GM12891 (cell line): ENCODE results near the gene KLK13.

Experiments
- DNase-seq: peaks from one replicate; pipeline ENCODE4 v3.0.0; 2011; ENCODE audit warnings: low spot score; ENCODE audit not compliant: insufficient read length
- FAIRE-seq: peaks from 2 replicates; lab custom pipeline; 2011; peaks lifted over from hg19 to GRCh38; lab: Jason Lieb, UNC
- PAX5 ChIP-seq: IDR thresholded peaks from 2 replicates; pipeline ENCODE4 v1.6.1; 2011; ENCODE audit warnings: low read length, moderate library complexity, mild to moderate bottlenecking; ENCODE audit not compliant: insufficient read depth, severe bottlenecking
- POLR2A ChIP-seq: IDR thresholded peaks from 2 replicates; pipeline ENCODE4 v1.6.1; 2011; ENCODE audit warnings: low read depth, low read length, control low read depth
- POLR2AphosphoS5 ChIP-seq: IDR thresholded peaks from 2 replicates; pipeline ENCODE4 v1.6.1; 2011; ENCODE audit warnings: low read depth, low read length, control low read depth
- POU2F2 ChIP-seq: IDR thresholded peaks from 2 replicates; pipeline ENCODE4 v1.6.1; 2011; ENCODE audit warnings: low read depth, mild to moderate bottlenecking, control low read depth, low read length, moderate library complexity
- SPI1 ChIP-seq: IDR thresholded peaks from 2 replicates; pipeline ENCODE4 v1.6.1; 2011; ENCODE audit warnings: low read depth, low read length, control low read depth
- TAF1 ChIP-seq: IDR thresholded peaks from 2 replicates; pipeline ENCODE4 v1.6.1; 2011; ENCODE audit warnings: low read depth, low read length, control low read depth

KLK13 gene

DNA sequence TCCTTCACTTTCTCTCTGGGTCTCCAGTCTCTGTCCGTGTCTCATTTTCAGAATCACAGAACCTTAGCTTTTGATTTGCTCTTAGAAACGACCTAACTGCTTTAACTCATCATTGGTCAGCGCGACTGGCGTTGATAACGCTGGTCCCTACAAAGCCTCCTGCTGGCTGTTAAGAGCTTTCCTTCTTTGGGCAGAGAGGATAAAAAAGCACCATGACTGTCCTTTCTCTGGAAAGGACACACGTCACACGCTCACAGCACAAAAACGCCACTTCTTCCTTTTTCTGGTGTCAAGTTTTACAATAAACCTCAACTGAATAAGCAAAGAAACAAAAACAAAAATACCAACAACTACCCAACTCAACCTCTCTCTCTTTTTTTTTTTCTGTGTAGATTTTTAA lies 28.4 kb downstream of the KLK13 start:
- DNase-seq (no peak), FAIRE-seq (no peak)
- TF ChIP-seq POU2F2 = no peak
- no peak for TF ChIP-seq POLR2AphosphoS5
- no peak for TF ChIP-seq PAX5
- TF ChIP-seq POLR2A = no peak
- no peak for TF ChIP-seq SPI1
- no peak for TF ChIP-seq TAF1

GRCh38 chr19:51034704-51035103 lies 30.2 kb downstream of the KLK13 start, which contains the start of gene KLK12:
Gene KLK12 (minus strand): TSS chr19:51035002. CDS start chr19:51034621, 381 bp downstream.
- no peak for TF ChIP-seq POU2F2
- TF ChIP-seq POLR2A = no peak
- no peak for TF ChIP-seq SPI1
- no peak for TF ChIP-seq TAF1
- no peak for TF ChIP-seq POLR2AphosphoS5
- TF ChIP-seq PAX5 = no peak
- DNase-seq (no peak), FAIRE-seq (no peak)

GRCh38 chr19:51031880-51032225 lies 33.0 kb downstream of the KLK13 start:
- FAIRE-seq (no peak), DNase-seq (no peak)
- TF ChIP-seq SPI1 = no peak
- TF ChIP-seq POLR2AphosphoS5 = no peak
- TF ChIP-seq POLR2A = no peak
- no peak for TF ChIP-seq TAF1
- no peak for TF ChIP-seq PAX5
- no peak for TF ChIP-seq POU2F2

DNA sequence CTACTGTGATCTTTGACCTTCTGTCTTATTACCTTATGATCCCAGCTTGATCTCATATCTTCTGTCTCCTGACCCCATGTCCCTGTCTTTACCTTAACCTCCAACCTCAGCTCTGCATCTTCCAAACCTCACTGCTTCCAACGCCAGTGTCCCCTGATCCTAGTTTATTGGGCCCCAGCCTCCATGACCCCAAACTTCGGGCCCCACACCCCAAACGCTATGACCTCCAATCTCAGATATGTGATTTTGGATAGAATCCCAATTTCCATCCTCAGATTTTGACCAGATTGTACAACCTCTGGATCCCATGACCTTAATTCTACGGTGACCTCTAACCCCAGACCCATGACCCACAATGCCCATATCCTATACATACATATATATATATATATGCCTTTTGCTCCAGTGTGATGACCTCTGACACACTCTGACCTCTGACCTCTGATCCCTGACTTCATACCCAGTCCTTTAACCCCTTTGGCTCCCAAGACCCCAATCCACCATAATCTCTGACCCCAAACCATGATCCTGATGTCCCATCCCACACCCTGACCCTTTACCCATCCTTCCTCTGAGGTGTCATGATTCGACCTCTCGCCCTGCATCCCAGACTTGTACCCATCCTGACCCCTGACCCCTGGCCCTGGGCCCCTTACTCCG lies 33.5 kb downstream of the KLK13 start:
- FAIRE-seq (no peak), DNase-seq (no peak)
- TF ChIP-seq POLR2A = no peak
- no peak for TF ChIP-seq POLR2AphosphoS5
- no peak for TF ChIP-seq PAX5
- TF ChIP-seq POU2F2 = no peak
- no peak for TF ChIP-seq TAF1
- TF ChIP-seq SPI1 = no peak

GRCh38 chr19:51030631-51031030 lies 34.3 kb downstream of the KLK13 start:
- no peak for DNase-seq
- FAIRE-seq = no peak
- TF ChIP-seq TAF1 = no peak
- no peak for TF ChIP-seq POLR2AphosphoS5
- TF ChIP-seq PAX5 = no peak
- no peak for TF ChIP-seq POLR2A
- TF ChIP-seq POU2F2 = no peak
- no peak for TF ChIP-seq SPI1

GRCh38 chr19:51029718-51030117 lies 35.2 kb downstream of the KLK13 start:
- no peak for DNase-seq
- no peak for FAIRE-seq
- TF ChIP-seq POLR2A (no peak), POU2F2 (no peak), SPI1 (no peak), POLR2AphosphoS5 (no peak), TAF1 (no peak), PAX5 (no peak)

DNA sequence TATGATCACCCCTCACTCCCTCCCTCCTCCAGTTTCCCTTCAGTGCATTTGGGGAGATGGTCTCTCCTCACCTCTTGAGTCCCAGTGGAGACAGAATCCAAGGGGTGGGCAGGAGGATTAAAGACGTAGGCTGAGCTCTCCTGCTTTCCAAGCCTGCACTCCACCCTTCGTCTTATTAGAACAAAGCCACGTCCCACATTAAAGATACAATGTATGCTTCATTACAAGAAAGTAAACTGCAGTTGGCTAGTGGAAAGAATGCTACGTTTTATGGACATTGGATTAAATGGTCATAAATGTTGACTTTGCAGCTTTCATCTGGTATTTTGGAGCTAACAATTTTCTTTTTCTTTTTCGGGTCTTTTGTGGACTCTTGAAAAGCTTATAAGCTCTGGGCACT lies 37.0 kb downstream of the KLK13 start:
- TF ChIP-seq POLR2A (no peak), POLR2AphosphoS5 (no peak), TAF1 (no peak), PAX5 (no peak), POU2F2 (no peak), SPI1 (no peak)
- DNase-seq = no peak
- FAIRE-seq = no peak

GRCh38 chr19:51027126-51027806 lies 37.6 kb downstream of the KLK13 start:
- no peak for DNase-seq
- TF ChIP-seq SPI1 = no peak
- no peak for TF ChIP-seq POLR2A
- TF ChIP-seq POU2F2 = no peak
- TF ChIP-seq POLR2AphosphoS5 = no peak
- no peak for TF ChIP-seq PAX5
- TF ChIP-seq TAF1 = no peak
- no peak for FAIRE-seq

DNA sequence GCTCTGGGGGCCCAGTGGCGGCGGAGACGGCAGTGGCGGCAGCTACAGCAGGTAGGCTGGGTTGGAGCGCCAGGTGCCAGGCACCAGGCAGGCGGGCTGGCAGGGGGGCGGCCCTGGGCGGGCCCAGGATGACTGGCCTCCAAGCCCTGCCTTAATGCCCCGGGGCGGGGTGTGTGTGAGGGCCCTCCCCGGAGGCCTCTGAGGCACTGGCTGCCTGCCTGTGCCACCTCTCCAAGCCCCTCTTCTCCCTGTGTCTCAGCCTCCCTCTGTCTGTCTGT lies 38.4 kb downstream of the KLK13 start, which contains the start of gene KLK11:
Gene KLK11 (minus strand): TSS at position 63 of the 278 bp plus-strand sequence. CDS start 985 bp downstream, outside the sequence.
- TF ChIP-seq POLR2AphosphoS5 (no peak), POU2F2 (no peak)
- DNase-seq (no peak), FAIRE-seq (no peak)
